Measurements from ENCODE around the gene COL18A1.

- TF ChIP-seq POLR2A (IDR thresholded peaks at IDR 0.05) = no peak
- TF ChIP-seq CTCF (IDR thresholded peaks at IDR 0.05) = no peak
Observed at GRCh38 chr21:45392573-45392971, 12.4 kb upstream of the COL18A1 start.
